Duodenal mucosa (tissue), 2 donors: ENCODE results near the gene IFNGR2.

Experiments
- H3K27ac ChIP-seq: one replicate; pipeline ENCODE4 v1.7.0; 2013; ENCODE audit warnings: low read depth, low read length
- H3K27me3 ChIP-seq, 2 donors: one replicate each; pipeline ENCODE4 v1.7.0; 2013; ENCODE audit warnings: low read length in 2 of 2, control low read depth in 1 of 2; ENCODE audit not compliant: insufficient read depth in 2 of 2, control insufficient read depth in 1 of 2
- H3K36me3 ChIP-seq, 2 donors: one replicate each; pipeline ENCODE4 v1.7.0; 2013; ENCODE audit warnings: low read length in 2 of 2, control low read depth in 1 of 2; ENCODE audit not compliant: insufficient read depth in 2 of 2, control insufficient read depth in 1 of 2
- H3K4me1 ChIP-seq, 2 donors: one replicate each; pipeline ENCODE4 v1.7.0; 2013; ENCODE audit warnings: low read length in 2 of 2, control low read depth in 1 of 2; ENCODE audit not compliant: insufficient read depth in 2 of 2, control insufficient read depth in 1 of 2
- H3K4me3 ChIP-seq, 2 donors: one replicate each; pipeline ENCODE4 v1.7.0; 2013; ENCODE audit warnings: low read length in 2 of 2, low read depth in 1 of 2
- H3K9ac ChIP-seq, 2 donors: one replicate each; pipeline ENCODE4 v1.7.0; 2013; ENCODE audit warnings: low read length in 2 of 2, low read depth in 1 of 2
- H3K9me3 ChIP-seq, 2 donors: one replicate each; pipeline ENCODE4 v1.7.0; 2013; ENCODE audit warnings: low read length in 2 of 2, control low read depth in 1 of 2; ENCODE audit not compliant: control insufficient read depth in 1 of 2

IFNGR2 gene

GRCh38 chr21:33478182-33478581 lies 75.0 kb downstream of the IFNGR2 start:
- no peaks in the 10 kb centered on the region for H3K9me3 ChIP-seq
- peak overlapping the region; percentile 89 to 98 for H3K4me3 ChIP-seq
- H3K36me3 ChIP-seq, result no peaks in the 10 kb centered on the region
- no peak overlapping the region for H3K27ac ChIP-seq
- H3K9ac ChIP-seq, result peak overlapping the region; percentile 40 to 94
- peaks cover 0 to 10% of the 10 kb centered on the region in 2 donors for H3K4me1 ChIP-seq
- no peaks in the 10 kb centered on the region for H3K27me3 ChIP-seq

DNA sequence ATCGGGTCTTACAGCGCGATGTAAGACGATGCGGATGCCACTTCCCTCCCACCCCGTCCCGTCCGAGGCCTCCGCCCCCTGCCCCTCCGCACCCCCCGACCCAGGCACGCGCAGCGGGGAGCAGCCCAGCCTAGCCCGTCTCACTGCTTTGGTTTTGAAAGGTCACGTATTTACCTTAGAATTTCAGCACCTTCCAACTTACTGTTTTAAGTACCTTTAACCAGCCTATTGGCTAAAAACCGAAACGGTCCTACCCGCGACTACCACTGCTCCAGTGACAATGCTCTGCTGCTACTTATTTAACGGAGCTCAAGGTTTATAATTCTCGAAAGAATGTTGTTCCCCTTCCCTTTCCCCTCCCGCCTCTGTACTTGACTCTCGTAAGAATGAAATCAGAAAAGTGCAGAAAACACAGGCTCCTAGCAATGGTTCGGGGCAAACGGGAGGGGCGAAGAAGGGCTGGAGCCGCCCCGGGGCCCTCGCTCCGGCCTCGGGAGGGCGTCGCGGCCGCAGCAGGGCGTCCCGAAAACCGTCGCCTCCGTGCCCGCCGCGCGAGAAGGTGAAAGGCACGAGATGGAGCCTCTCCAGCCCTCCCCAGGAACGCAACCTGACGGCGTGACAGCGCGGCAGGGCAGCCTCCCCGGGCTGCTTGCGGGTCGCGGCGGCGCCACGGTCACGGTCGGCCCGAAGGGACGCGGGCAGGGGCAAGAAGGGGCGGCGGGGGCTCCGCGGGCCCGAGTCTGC lies 75.9 kb downstream of the IFNGR2 start:
- H3K9me3 ChIP-seq, result no peaks in the 10 kb centered on the region
- H3K27me3 ChIP-seq, result no peaks in the 10 kb centered on the region
- H3K36me3 ChIP-seq, result no peaks in the 10 kb centered on the region
- H3K9ac ChIP-seq, result peak overlapping the region; percentile 80 to 94
- peak overlapping the region; percentile 89 to 98 for H3K4me3 ChIP-seq
- H3K4me1 ChIP-seq, result peaks cover 0 to 10% of the 10 kb centered on the region in 2 donors
- peak overlapping the region; percentile 97 for H3K27ac ChIP-seq

- Histone ChIP-seq H3K27me3 (no peaks in the 10 kb centered on the region), H3K4me3 (peak within 1 kb of the TSS; percentile 93 to 98), H3K36me3 (no peaks in the 10 kb centered on the region), H3K27ac (peak within 1 kb of the TSS; percentile 97), H3K9me3 (no peaks in the 10 kb centered on the region), H3K9ac (peak within 1 kb of the TSS; percentile 90 to 94), H3K4me1 (peaks cover 0 to 10% of the 10 kb centered on the region in 2 donors)
Observed at GRCh38 chr21:33479679-33480480, 76.7 kb downstream of the IFNGR2 start, which contains the start of gene TMEM50B. Gene TMEM50B, minus strand, starts transcription at chr21:33479974. Its CDS starts 11,089 bp downstream, at chr21:33468885.

- peak overlapping the region; percentile 77 for H3K27ac ChIP-seq
- peaks cover 0 to 10% of the 10 kb centered on the region in 2 donors for H3K4me1 ChIP-seq
- no peaks in the 10 kb centered on the region for H3K36me3 ChIP-seq
- peak overlapping the region; percentile 93 to 95 for H3K4me3 ChIP-seq
- no peaks in the 10 kb centered on the region for H3K27me3 ChIP-seq
- no peaks in the 10 kb centered on the region for H3K9me3 ChIP-seq
- H3K9ac ChIP-seq, result peak overlapping the region; percentile 90 to 94
Observed at GRCh38 chr21:33480481-33481103, 77.4 kb downstream of the IFNGR2 start.

GRCh38 chr21:33481314-33481943 lies 78.2 kb downstream of the IFNGR2 start:
- no peaks in the 10 kb centered on the region for H3K9me3 ChIP-seq
- no peak overlapping the region for H3K4me3 ChIP-seq
- no peak overlapping the region for H3K27ac ChIP-seq
- H3K27me3 ChIP-seq, result no peaks in the 10 kb centered on the region
- H3K9ac ChIP-seq, result peak overlapping the region in 1 of 2 donors; percentile 94
- H3K36me3 ChIP-seq, result no peaks in the 10 kb centered on the region
- H3K4me1 ChIP-seq, result peaks cover 0 to 10% of the 10 kb centered on the region in 2 donors
